Activated CD4-positive, alpha-beta T cell treated with anti-CD3 and anti-CD28 coated beads for 24 hours (primary cell): ENCODE data around the gene TMEM72.

ENCODE experiments used
- DNase-seq, 2 donors: peaks; one replicate each; pipeline ENCODE4 v3.0.0-alpha.2; 2020; ENCODE audit warnings: low read depth in 2 of 2

TMEM72 gene

DNA sequence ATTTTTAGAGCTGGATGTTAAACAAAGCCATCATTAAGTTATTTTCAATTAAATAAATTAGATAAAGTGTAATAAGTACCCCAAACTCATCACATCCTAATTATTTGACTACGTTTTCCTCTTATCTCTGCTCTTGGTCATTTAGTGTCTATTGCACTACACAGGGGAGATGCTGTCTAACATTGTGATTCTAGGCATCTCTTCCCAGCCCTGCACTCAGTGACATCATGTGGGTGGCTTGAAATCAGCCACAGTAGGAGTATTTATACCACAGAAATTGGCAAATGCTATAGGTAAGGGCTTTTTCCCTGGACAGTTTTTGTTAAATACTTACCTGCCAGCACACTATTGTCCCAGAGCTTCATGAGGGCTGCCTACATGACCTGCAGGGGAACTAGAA, 21.3 kb upstream of the TMEM72 start:
- DNase-seq = no peak

DNA sequence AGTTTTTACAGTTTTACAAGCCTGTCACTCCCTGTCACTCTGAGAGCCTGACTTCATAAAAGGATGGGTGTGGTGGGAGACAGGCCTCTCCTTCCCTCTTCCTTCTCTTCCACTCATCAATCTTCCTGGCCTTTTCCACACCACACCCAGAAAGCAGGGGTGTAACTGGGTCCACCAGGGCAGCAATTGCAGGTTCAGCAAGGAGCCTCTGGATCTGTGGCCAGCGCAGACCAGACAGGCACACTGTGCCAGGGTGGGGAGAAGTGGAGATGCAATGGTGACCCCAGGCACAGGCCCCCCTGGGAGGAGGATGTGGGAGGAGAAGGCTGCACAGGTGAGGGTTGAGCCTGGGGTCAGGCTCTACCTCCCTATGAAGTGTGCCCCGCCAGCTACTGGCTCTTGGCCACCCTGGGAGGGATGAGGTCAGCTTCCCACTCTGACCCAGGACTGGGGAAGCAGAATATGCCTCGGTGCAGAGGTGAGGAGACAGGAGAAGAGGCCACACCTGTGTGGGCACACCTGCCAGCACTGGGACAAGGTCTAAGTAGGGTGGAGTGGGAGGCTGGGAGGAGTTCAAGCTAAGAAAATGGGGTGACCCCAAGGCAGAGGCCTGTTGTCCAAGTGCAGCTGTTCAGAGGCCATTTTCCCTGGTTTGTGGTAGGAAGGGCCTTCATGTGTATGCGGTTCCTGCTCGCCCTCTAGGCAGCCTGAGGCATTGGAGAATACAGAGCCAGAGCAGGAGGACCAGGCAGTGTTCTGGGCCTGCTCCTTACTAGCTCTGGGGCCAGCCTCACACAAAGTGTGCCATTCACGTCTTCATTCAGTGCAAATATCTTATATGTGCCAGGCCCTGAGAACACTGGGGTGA, 20.2 kb upstream of the TMEM72 start:
- no peak for DNase-seq

DNA sequence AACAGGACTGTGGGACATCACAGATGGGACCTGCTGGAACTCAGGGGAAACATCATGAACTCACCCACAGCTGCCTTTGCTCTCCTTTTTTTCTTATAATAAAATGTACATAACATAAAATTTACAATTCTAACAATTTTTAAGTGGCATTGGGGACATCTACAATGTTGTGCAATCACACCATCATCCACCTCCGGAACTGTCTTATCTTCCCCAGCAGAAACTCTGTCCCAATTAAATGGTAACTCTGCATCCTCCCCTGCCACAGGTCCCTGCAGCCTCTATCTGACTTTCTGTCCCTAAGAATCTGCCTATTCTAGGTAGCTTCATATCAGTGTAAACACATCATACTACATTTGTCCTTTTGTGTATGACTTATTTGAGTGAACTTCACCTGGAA, 19.4 kb upstream of the TMEM72 start:
- no peak for DNase-seq

DNA sequence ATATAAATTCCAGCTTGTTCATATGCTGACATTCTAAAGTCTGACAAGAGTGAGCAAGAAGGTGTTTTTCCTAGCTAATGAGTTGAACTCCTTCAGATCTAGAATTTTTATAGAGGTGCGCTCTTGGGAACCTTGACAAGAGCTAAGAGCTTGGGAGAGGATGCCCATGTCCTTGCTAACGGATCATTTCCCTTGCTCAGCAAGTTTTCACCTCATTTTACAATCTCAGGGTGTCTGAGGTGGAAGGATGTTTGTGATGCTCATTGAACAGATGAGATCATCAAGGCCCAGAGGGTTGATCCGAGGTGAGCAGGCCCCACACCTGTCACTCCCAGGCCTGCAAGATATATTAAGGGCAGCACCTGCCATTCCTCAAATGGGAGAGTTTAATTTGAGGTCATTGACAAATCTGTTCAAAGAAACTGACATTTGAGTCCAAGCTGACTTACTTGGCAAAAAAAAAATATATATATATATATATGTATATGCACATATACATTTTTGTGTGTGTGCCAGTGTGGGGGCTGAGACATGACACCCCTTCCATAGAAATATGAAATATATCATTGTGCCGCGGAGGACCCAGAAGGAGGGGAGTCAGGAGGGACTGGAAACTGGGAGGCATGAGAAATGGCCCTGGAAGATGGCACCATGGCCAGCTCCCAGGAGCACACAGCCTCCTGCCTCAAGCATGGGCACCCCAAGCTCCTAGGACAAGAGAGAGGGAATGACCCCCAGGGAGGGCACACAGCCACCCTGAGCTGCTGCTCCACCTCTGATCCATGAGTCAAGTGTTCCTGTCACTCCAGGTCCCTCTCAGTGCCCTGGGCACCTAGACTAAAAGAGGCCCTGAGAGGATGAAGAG, 17.3 kb upstream of the TMEM72 start:
- no peak for DNase-seq

DNA sequence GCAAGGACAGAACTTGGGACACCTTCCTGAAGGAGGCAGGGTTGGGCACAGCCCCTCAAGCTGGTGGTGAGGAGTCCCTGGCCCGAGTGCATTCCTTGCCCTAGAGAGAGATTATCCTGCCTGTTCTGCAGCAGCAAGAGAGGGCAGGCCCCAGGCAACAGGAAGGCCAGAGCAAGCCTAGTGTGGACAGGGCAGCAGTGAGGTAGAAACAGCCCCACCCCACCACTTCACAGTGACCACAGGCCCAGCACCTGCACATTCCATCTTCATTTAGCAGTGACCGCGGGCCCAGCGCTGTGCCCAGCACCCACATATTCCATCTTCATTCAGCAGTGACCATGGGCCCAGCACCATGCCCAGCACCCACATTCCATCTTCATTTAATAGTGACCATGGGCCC, 16.4 kb upstream of the TMEM72 start:
- DNase-seq = no peak

DNA sequence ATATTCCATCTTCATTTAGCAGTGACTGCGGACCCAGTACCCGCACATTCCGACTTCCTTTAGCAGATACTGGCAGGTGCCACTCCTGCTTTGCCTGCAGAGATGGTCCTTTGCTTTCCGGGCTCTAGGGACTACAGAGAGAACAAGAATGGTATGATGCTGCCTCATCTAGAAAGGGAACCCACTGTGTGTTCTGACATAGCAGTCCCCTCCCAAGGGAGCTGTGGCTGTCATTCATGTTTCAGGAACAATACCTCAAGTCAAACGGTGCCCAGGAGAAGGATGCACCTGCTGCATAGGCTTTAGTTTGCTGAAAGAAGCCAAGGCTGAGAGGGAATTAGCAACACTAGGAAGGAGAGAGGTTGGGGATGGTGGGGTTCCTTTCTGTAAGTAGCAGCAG, 15.9 kb upstream of the TMEM72 start:
- no peak for DNase-seq

DNA sequence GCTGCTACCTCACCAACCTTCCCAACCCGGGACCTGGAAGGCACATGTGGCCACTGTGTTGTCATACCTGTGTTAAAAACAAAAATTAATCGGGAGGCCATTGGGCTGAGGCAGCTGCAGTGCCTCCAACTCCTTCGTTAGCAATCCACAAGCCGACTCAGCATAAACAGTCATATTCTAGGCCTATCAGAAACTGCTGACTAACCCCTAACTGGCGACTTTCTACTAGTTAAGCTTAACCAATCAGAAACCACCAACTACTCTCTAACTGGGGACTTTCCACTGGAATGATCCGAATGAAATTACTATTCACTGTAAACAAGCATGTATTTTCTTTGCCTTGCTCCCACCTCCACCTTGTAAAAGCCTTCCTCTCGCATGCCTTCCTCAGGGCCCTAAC, 14.1 kb upstream of the TMEM72 start:
- DNase-seq = no peak

DNA sequence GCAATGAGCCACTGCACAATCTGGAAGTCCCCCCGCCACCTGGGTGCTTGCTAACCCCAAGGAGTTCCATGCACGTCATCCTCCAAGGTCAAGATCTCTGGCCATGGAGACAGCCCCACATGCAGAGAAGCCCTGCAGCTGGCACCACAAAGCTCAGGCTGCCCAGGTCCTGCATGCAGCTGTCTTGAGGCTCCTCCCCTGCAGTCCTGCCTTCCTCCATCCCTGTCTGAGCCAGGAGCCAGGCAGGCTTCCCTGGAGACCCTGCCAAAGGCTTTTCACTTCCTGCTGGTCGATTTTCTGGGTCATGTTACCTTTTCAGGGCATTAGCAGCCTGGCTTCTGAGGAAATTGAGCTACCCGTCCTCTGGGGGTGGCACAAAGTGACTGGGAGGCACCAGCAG, 12.5 kb upstream of the TMEM72 start:
- DNase-seq = no peak

DNA sequence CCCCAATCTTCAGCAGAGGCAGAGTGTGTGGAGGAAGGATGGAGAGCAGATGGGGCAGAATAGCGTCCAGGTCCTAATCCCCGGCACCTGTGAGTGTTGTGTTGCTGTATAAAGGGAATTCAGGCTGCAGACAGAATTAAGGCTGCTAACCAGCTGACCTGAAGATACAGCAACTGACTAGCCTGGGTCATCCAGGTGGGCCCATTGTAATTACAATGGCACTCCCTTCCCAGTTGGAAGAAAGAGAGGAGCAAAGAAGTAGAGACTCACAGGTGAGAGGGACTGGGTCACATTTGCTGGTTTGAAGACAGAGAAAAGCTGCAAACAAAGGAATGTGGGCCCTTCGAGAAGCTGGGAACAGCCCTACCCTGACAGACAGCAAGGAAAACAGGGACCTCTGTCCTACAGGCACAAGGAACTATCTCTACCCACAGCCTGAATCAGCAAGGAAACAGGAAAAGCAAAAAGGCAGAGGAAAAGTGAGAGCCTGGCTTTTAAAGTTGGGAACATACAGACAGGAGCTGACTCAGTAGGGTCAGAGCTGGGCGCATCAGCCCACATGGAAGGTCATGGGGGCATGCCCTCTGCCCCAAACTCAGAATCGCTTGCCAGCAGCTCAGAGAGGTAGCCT, 11.6 kb upstream of the TMEM72 start:
- no peak for DNase-seq

DNA sequence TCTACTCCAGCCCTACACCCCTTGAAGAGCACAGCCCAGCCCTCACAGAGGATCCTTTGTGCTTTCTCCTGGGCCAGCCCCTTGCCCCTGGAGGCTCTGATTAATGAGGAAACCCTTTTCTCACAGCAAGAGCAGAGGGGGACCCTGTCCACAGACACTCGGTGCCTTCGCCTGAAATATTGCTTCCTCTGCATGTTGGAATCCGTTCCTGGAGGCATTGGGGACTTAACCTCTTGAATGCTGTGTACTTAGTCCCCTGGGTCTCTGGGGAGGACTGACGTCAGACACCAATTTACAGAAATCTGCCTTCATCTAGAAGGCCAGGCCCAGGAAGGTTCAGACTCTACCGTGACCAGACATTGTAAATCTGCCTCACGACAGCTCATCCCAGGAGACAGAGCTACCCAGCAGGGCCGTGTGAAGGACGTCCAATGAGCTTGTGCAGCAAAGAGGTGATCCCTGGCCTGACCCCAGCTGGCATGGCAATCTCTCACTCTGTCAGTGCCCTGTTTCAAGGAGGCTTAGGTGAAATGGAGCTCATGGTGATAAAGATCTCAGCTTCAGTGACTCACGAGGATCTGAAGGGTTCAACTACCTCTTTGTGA, 8.1 kb upstream of the TMEM72 start:
- no peak for DNase-seq

DNA sequence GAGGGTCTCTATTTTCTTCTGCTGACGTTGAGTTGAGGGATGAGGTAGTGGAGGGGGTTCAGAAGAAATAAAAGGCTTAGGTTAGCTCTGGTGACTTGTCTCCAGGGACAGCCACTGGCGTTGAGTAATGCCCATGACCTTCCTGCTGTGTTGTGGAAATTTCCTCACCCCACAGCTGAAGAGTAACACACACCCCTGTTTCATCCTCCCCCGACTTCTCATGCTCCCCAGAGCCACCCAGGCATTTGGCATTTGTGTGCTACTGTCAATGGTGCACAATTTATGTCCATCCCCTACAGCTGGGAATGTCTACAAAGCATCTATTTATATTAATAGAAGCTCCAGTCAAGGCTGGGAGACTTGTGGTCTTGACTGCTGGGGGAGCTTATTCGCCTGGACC, 4.7 kb upstream of the TMEM72 start:
- no peak for DNase-seq

DNA sequence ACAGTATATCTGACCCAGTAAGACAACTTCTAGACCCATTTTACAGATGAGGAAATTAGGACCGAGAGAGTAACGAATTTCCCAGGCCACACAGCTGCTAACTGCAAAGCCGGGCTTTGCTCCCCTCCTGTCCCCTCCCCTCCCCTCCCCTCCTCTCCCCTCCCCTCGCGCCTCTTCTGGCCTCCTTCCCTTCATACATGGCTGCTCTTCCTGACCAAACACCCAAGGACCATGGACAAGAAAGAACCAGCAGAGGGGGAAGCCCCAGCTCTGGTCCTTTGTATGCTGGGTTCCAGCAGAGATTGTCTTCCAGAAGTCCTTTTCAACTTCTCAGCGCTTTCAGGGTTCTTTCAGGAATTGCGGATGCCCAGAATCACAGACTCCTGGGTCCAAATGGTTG, 3.6 kb upstream of the TMEM72 start:
- no peak for DNase-seq

DNA sequence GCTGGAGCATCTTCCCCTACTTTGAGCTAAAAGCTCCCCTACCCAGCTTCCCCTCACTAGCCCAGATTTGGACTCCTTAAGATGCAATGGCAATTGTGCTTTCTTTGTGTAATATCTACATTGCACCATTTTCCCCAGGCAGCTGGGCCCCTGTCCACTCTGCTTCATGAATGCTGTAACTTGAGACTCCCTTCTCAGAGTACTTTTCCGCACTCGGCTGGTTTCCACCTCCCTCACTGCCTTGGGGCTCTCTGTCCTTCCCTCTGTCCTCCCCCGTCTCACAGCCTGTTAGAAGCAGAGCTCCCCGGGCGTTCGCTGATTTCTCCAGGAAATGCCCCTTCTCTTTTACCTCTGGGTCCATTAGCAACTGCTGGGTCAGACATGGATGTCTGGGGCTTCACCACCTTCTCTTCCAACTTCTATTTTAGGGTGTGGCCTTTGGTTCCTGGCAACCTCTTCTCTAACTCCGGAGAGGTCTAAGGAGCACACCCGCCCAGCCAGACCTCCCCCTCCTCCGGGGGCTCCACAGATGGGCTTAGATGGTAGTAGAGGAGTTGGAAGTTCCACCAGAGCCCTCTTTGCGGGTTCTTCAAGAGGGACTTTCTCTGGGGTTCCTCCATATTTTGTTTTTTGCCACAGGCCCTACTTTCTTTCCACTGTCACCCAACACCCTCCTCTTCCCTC, 2.9 kb upstream of the TMEM72 start:
- DNase-seq = no peak

DNA sequence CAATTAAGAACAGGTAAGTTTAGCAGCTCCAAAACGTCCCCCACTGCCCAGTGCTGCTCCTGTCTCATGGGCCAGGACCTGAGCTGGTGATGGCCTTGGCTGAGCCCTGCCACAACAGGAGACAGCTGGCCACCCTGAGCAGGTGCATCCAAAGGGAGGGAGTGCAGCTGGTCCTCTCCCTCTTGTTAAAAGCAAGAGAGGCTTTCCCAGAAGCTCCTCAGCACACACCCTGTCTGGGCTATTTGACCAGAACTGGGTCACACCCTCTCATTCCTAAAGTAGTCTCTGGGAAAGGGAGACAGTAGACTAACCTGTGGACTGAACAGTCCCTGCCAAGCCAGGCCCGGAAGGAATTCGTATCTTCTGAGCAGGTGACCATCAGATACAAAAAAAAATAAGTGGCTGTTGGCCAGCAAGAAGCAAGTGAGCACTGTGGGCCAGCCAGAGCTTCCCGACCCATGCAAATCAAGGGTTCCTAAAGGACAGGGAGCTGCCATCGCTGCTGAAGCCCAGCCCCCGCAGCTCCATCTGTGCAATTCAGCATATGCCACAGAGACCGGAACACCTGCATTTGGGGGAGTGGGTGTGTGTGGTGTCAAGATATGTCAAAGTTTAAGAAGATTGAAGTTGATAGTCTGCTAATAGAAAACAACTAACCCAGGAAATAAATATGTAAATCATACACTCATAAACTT, 2.1 kb upstream of the TMEM72 start:
- DNase-seq = no peak

DNA sequence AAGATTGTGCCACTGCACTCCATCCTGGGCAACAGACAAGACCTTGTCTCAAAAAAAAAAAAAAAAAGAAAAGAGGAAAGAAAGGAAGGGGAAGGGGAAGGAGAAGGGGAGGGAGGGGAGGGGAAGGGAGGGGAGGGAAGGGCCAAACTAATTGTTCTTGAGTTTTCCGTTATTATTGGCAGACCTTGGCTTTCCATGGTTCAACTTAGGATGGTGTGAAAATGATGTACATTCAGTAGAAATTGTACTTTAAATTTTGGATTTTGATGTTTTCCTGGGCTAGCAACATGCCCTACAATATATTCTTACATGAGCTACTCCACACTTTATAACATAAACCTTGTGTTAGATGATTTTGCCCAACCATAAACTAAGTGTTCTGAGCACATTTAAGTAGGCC, 1.2 kb upstream of the TMEM72 start:
- DNase-seq = no peak

DNA sequence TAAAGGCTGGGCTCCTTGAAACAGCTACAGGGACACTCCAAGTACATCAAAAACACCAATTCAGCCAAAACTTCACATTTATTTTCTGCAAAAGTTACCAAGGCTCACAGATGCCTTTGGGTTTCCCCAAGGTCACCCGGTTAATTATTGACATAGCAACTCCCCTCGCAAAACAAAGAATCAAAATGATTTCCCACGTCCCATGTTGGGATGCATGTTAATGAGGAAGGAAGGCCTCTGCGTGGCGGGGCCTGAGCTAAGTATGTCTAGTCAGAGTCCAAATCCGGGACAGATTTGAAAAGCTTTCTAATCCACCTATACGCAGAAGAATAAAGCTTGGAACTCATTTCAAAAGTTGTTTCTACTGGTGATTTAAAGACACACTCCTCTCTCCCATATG, 535 bp upstream of the TMEM72 start:
- DNase-seq = no peak

DNA sequence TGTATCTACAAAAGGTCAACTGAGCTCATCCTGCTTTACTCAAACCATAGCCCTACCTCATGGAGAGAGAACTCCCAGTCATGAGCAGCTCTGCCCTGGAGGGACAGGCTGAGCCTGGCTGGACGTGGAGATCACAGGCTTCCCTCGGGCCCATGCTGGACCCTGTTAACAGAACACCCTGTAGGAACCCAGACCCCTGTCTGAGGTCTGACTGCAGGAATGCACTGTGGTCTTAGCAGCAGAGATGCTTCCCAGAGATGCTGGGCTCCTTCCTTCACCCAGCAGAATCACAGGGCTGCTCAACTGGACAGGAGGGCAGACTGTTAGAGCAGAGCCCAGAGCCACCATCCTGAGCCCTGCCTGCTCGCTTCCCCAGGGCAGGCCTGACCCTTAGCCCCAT, 814 bp downstream of the TMEM72 start:
- DNase-seq = no peak

DNA sequence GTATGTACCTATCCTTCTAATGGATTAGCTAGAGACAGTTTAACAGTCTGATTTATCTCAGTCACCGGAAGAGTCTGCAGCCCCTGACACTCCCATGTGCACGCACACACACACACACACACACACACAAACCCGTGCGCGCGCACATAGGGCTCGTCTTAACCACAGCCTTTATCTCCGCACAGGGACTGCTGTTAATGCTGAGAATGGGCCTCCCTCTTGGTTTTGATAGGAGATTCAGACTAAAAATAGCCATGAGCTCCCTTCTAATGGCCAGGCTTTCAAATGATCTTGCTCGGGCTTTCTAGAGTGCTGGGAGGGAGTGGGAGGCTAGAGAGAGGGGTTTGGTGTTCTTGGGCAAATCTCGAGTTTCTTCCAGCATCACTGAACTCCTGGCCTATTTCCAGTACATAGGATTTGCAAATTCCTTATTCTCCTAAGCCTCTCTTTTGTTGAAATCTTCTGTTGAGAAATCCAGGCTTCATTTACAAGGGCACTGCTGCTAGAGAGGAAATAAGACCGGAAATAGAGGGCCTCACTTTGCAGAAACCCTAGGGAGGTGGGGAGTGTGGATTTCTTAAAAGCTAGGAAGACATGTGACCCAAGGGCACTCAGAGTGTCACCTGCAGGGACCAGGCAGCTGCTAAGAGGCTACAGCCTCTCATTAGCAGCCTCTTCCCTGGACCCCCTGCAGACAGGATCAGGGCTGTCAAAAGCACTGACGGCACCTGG, 2.4 kb downstream of the TMEM72 start:
- DNase-seq = no peak

DNA sequence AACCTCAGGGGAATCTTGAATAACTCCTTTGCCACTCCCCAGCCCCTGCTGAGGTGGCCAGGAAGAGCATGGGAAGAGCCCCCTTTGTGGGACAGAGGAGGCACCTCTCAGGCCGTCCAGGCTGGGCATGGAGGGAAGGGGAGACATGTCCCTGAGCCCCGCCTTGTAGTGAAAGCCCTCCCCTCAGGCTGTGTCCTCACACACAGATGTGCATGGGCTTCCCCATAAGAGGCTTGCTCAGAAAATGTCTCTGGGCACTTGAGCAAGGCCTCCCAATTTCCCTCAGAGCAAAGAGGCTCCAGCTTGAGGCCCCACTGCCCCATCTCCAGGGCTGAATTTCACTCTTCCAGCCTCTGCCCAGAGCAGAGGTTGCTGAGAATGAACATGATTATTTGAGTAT, 3.8 kb downstream of the TMEM72 start:
- DNase-seq = no peak

DNA sequence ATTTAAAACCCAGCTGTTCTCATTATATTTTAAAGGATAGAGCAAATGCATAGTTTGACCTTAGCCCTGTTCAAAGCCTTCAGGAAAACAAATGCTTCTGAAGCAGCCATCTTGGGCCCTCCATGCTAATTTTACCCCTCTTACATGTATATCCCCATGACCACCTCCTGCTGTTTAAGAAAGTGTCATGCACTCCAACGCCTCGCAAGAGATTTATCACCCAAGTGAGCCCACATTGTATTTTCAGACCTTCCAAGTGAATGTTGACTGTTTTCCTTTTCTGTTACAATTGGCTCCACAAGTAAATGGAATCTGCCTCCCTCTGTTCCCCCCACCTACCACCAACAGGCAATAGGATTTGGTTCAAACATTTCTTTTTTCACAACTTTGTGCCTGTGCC, 5.3 kb downstream of the TMEM72 start:
- no peak for DNase-seq
